ENCODE measurements around the gene SH2D1A. TPM values are rescaled to one million over a fixed set of nuclear protein-coding genes. Genes with fewer than 3 reads are reported as not detected.

Gene SH2D1A
- total RNA-seq, 1 donor from 2014 or later = not detected

GRCh38 chrX:124346877-124347241 lies 496 bp downstream of the SH2D1A start:
- Mint-ChIP-seq H3K4me1 (ENCODE audit: unreplicated experiment) (no peaks in the 10 kb centered on the region), H3K27me3 (no peaks in the 10 kb centered on the region), H3K27ac (no peak overlapping the region), H3K9me3 (no peaks in the 10 kb centered on the region), H3K36me3 (no peaks in the 10 kb centered on the region), H3K4me3 (no peak overlapping the region)
- DNase-seq (ENCODE audit: extremely low spot score, unreplicated experiment) = no peak
- TF ChIP-seq CTCF (conservative IDR thresholded peaks at IDR 0.05) = no peak

DNA sequence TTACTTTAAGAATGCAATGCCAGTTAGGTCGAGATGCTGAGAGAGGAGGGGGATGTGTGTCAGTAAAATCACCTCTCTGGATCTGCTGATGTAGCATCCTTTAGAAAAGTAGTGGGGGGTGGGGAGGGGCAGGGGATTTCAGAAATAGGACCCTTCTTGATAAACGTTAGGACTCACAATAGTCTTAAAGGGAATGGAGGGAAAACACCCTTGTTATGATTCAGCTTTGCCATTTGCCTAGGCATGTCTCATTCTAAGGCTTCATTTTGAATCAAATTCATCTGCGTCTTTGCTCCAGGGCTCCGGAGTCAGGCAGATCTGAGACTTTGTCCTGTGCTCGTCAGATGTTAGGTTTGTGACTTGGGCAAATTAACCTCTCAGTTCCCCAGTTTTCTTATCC lies 879 bp downstream of the SH2D1A start:
- H3K27ac Mint-ChIP-seq = no peak overlapping the region
- no peak for DNase-seq (ENCODE audit: extremely low spot score, unreplicated experiment)
- no peaks in the 10 kb centered on the region for H3K9me3 Mint-ChIP-seq

DNA sequence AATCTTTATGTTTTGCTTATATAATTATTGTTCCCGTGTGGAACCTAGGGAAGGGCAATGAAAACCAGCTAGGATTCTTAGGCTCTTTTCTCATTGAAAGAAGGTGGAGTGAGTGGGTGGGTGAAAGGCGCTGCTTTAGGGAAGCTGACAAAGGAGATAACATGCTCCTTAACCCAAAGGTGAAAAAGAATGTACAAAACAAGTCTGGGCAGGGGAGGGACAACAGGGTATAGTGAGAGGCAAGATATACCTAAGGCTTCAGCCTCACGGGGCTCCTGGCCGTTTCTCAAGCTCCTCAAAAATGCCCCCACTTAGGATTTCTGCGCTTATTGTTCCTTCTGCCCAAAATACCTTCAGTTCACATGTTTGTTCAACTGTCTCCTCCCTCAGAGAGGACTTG lies 1.8 kb downstream of the SH2D1A start:
- no peaks in the 10 kb centered on the region for H3K9me3 Mint-ChIP-seq
- no peaks in the 10 kb centered on the region for H3K4me1 Mint-ChIP-seq (ENCODE audit: unreplicated experiment)
- no peak overlapping the region for H3K4me3 Mint-ChIP-seq
- TF ChIP-seq CTCF (conservative IDR thresholded peaks at IDR 0.05) = no peak
- H3K36me3 Mint-ChIP-seq = no peaks in the 10 kb centered on the region
- no peaks in the 10 kb centered on the region for H3K27me3 Mint-ChIP-seq
- no peak for DNase-seq (ENCODE audit: extremely low spot score, unreplicated experiment)
- peak overlapping the region; percentile 39 for H3K27ac Mint-ChIP-seq

More for the DNA sequence above, 879 bp downstream of the SH2D1A start:
- no peak for TF ChIP-seq CTCF (conservative IDR thresholded peaks at IDR 0.05)
- H3K4me1 Mint-ChIP-seq (ENCODE audit: unreplicated experiment) = no peaks in the 10 kb centered on the region
- H3K4me3 Mint-ChIP-seq = no peak overlapping the region
- no peaks in the 10 kb centered on the region for H3K27me3 Mint-ChIP-seq
- H3K36me3 Mint-ChIP-seq = no peaks in the 10 kb centered on the region

DNA sequence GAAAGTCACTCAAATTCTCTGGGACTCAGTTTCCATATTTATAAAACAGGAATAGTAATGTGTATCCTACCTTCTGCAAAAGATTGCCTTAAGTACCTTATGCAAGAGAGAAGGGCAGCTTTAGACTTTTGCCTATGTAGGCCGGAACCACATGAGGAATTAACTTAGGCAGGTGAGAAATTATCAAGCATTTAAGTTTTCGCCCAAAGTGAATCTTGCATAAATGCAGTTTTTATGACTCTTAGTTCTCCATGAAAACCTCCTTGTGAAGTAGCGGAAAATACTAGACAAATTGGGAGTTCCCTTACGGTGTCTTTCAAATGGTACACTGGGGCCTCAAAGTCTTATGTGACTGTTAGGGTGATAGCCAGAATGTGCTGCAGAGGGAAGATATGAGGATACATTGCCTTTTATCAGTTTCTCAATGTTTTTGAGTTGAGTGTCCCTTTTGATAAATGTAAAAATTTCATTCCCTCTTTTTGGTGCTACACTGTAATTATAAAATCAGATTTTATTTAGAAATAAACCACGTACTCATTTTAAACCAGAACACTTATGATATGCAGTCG lies 2.6 kb downstream of the SH2D1A start:
- DNase-seq (ENCODE audit: extremely low spot score, unreplicated experiment) = no peak
- no peak for TF ChIP-seq CTCF (conservative IDR thresholded peaks at IDR 0.05)
- Mint-ChIP-seq H3K4me1 (ENCODE audit: unreplicated experiment) (no peaks in the 10 kb centered on the region), H3K36me3 (no peaks in the 10 kb centered on the region), H3K27ac (no peak overlapping the region), H3K9me3 (no peaks in the 10 kb centered on the region), H3K4me3 (no peak overlapping the region), H3K27me3 (no peaks in the 10 kb centered on the region)

DNA sequence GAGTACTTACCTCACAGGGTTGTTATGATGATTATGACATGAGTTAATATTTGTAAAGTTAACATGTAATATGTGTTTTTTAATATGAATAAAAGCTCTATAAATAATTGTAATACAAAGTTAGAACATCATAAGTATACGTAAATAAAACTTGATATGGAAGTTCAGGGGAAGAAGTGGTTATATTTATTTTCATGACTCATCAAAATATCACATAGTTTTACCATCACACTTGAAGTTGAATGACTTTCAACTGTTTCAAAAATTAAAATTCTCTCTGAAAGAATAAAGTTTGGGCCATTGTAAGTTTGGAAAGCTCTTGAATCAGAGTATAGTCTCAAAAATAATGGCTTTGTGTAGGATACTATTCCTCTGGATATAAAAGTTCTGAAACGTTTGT lies 8.3 kb downstream of the SH2D1A start:
- Mint-ChIP-seq H3K4me1 (ENCODE audit: unreplicated experiment) (no peaks in the 10 kb centered on the region), H3K9me3 (no peaks in the 10 kb centered on the region), H3K27me3 (no peaks in the 10 kb centered on the region), H3K27ac (no peak overlapping the region), H3K36me3 (no peaks in the 10 kb centered on the region), H3K4me3 (no peak overlapping the region)
- TF ChIP-seq CTCF (conservative IDR thresholded peaks at IDR 0.05) = no peak
- DNase-seq (ENCODE audit: extremely low spot score, unreplicated experiment) = no peak

All from type B pancreatic cell (in vitro differentiated cells).